Putamen (tissue), 1 donor: ENCODE results near the gene CDRT15L2.
"Not testable (repeated sequence)": the region's sequence is repeated elsewhere in the genome, so short reads cannot be mapped to it uniquely, and the experiment has no call there.

ENCODE experiments used
- DNase-seq: peaks from one replicate; pipeline ENCODE4 v3.0.0-alpha.2; 2016; ENCODE audit warnings: low spot score

CDRT15L2 gene

DNA sequence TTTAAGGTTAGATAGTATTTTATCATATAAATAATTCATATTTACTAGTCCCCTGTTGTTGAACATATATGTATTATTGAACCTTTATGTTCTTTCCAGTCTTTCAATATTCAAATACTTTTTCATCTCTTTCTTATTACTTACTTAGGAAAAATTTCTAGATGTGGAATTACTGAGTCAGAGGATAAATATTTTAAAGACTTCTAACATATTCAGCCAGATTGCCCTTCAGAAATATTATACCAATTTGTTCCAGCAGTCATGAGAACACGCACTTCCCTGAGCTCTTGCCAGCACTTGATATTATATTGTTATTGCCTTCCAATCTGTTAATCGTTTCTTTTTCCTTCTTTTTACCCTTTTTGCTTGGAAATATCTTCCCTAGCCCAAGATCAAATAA, 4.5 kb upstream of the CDRT15L2 start:
- not testable (repeated sequence) for DNase-seq

GRCh38 chr17:20583891-20584577, 4.5 kb downstream of the CDRT15L2 start:
- DNase-seq, result not testable (repeated sequence)

DNA sequence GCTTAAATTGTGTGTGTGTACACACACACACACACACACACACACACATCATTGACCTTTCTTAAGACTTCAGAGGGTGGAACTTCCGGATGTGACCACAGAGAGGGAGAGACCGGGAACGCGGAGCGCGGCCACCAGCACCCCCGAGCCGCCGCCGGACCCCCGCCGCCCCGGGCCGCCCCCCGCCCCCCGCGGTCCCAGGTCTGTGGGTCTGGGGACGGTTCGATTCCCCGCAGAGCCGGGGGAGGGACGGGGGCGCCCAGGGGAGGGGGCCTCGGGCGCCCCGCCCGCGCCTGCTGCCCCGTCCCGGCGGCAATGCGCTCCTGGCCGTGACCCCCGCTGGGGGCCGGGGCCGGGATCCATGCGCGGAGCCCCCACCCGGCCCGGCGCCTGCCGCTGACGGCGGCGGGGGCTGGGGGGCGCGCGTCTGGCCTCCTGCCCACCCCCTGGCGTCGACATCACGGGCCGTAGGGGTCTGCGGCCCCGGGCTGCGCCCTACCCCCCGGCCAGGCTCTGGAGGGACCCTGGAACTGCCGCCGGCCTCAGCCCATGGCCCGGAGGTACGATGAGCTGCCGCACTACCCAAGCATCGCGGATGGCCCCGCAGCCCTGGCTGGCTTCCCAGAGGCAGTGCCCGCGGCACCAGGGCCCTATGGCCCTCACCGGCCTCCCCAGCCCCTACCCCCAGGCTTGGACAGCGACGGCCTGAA, 9.4 kb downstream of the CDRT15L2 start:
- DNase-seq, result not testable (repeated sequence)

GRCh38 chr17:20589454-20589810, 9.9 kb downstream of the CDRT15L2 start:
- DNase-seq, result not testable (repeated sequence)

DNA sequence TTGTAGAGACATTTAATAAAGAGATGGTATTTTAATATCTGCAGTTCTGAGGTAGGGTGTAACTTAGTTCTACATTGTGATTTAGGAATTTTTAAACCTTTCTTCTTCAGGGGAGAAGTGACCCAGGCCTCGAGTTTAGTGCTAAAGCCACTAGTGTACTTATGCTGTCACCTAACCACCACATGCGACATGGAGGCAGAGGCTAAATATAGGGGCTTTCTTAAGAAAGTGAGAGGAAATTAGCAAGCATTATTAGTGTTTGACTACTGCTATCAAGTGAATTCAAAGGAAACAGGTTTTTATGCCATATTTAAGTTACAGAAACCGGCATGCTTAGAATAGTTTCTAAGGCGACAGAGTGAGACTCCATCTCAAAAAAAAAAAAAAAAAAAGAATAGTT, 11.5 kb downstream of the CDRT15L2 start:
- DNase-seq, result not testable (repeated sequence)

DNA sequence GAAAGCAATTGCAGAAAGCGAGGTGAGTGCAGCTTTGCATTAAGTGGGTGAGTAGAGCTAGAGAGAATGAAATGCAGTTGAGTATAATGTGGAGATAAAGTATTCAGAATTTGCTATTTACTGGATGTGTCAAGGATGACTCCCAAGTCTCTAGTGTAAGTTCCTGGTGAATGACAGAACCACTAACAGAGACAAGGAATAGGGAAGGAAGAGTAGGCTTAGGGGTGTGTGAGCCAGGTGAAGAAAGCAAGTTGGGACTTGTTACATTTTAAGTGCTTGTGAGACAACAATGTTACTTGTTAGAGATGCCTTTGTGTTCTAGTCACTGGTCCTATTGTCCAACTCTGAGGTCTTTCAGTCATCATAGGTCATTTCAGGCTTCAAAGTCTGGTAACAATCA, 26.0 kb downstream of the CDRT15L2 start:
- not testable (repeated sequence) for DNase-seq

DNA sequence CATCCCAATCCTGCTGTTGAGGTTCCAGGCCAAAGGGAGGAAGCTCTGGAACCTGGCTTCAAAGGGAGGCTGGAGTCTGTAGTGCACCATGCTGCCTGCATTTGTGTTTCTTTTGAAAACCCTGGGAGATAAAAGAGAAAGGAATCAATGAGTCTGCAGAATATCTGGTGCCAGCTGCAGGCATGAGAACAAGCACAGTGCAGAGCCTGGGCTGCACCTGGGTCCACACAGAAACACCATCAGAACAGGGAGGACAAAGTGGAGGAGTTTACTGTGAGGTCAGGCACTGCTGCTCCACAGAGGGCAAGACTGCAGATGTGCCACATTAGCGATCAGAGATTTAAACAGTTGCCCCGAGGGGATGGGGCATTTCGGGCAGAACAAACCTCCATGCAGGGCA, 30.0 kb downstream of the CDRT15L2 start:
- DNase-seq, result not testable (repeated sequence)

- no peak for DNase-seq
Measured at GRCh38 chr17:20611309-20611708, 31.8 kb downstream of the CDRT15L2 start.

- DNase-seq, result no peak
Measured at GRCh38 chr17:20612635-20613034, 33.1 kb downstream of the CDRT15L2 start.

DNA sequence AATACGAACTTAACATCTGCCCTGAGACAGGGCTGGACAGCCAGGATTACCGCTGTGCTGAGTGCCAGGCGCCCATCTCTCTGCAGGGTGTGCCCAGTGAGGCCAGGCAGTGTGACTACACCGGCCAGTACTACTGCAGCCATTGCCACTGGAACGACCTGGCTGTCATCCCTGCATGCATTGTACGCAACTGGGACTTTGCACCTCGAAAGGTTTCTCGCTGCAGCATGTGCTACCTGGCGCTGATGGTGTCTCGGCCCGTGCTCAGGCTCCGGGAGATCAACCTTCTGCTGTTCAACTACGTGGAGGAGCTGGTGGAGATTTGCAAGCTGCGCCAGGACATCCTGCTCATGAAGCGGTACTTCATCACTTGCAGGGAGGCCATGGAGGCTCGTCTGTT, 33.7 kb downstream of the CDRT15L2 start:
- no peak for DNase-seq

DNA sequence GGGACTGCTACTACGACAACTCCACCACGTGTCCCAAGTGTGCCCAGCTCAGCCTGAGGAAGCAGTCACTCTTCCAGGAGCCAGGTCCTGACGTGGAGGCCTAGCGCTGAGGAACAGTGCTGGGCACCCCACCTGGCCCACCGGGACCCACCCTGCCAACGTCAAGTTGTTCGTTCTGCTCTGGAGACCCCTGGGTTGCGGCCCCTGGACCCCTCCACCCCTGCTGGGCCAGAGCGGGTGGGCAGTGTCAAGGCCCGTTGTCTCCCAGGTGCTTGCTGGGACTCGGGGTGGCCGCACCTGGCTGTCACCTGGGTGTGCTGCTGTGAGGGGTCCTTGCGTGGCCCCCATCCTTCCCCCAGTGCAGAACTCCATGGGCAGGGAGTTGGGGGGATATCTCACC, 34.4 kb downstream of the CDRT15L2 start:
- DNase-seq, result no peak

DNA sequence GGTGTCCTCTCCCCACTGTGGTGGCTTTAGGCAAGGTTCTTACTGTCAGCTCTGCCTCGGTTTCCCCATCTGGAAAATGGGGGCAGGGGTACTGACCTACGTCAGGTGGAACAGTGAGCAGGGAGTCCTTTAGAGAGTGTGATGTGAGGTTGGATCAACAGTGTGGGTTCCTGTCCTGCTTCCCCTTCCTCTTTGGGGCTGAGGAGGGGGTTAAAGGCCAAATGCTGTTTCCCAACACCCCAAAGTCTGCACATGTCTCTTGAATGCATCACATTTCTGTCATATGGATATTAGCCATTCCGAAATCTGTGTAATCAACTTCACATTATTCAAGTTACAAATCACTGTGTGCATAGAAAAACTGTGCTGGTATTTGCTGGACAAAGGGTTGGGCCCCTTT, 35.9 kb downstream of the CDRT15L2 start:
- DNase-seq, result not testable (repeated sequence)
